GM18861 (cell line): ENCODE measurements around the gene SCN4A.
"Not testable (repeated sequence)": the region's sequence is repeated elsewhere in the genome, so short reads cannot be mapped to it uniquely, and the experiment has no call there.

Experiments used
- ATAC-seq: cut with Tn5 transposase; IDR thresholded peaks from one replicate; pipeline ENCODE4 v1.9.1; 2021; ENCODE audit not compliant: unreplicated experiment

Gene SCN4A

DNA sequence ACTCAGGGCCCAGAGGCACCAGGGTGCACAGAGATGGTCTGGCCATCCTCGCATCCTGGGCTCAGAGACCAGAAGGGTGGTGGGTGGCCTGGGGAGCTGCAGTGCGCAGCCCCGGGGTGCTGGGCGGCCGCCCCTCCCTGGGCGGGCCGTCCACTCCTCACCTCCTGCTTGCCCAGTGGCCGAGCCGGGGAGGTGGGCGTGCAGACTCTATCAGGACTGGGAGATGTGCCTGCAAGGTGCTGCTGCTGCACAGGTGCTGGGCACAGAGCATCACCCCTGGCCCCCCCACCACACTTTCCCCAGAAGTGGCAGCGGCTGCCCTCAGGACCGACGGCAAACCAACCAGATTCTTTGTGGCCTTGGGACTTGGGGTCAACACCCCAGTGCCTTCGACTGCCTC, at the start of gene SCN4A:
Gene SCN4A, minus strand, starts transcription at position 123 of the 400 bp plus-strand sequence. Its CDS starts 77 bp downstream, at position 46.
- no peak for ATAC-seq

DNA sequence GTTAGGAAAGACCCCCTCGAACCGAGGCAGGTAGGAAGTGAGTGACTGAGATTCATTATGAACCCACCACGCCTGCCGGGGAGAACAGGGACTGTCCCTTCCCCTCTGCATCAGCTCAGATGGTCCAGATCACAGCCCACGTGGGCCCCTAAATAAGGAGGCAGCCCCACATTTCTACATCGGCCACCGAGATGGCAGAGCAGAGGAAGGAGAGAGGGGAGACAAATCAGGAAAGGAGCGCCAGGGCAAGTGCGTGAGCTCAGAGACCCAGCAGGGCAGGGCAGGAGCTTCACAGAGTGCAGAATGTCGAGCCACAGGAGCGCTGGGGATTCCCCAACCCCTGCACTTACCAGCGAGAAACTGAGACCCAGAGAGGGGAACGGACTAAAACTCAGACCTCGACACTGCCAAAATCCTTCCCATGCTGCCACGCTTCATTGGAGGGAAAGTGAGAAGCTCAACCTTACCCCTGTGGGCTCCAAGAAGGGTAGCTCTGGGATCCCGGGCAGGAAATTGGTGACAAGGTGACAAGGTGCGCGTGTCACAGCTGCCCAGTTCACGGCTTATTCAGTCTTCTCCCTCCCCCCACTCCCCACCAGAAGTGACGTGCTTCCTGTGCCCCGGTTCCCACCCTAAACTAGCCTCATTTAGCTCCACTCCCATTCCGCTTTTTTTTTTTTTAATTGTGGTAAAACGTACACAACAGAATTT, 47.5 kb upstream of the SCN4A start, which contains the start of gene ICAM2:
Gene ICAM2, minus strand, starts transcription at position 578 of the 711 bp plus-strand sequence. CDS start 13,942 bp downstream, outside the sequence.
- ATAC-seq = peak; percentile 39

DNA sequence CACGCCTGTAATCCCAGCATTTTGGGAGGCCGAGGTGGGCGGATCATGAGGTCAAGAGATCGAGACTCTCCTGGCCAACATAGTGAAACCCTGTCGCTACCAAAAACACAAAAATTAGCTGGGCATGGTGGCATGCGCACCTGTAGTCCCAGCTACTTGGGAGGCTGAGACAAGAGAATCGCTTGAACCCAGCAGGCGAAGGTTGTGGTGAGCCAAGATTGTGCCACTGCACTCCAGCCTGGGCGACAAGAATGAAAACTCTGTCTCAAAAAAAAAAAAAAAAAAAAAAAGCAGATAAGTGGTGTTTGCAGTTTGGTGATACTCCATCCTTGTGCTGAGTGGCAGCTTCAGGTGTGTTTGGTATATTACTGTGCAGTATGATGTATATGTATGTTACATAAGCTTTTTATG, 46.8 kb upstream of the SCN4A start:
- ATAC-seq = peak; percentile 19

DNA sequence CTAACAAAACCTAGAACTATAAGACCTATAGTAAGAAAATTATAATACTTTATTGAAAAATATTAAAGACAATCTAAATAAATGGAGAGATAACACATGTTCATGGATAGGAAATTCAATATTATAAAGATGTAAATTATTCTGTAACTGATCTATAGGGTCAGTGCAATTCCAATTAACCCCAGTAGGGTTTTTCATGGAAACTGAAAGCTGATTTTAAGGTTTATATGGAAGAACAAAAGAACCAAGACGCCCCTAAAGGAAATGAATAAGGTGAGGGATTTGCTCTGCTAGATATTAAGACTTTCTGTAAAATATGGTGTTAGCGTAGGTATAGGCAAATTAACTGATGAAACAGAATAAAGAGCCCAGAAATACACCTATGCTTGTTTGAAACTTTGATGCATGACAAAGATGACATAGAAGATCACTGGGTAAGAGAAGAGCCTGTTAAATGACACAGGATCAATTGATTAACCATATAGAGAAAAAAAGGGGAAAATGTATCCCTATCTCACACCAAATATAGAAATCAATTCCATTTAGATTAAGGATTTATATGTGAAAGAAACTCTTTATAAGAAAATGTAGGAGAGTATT, 44.8 kb upstream of the SCN4A start:
- ATAC-seq = no peak

DNA sequence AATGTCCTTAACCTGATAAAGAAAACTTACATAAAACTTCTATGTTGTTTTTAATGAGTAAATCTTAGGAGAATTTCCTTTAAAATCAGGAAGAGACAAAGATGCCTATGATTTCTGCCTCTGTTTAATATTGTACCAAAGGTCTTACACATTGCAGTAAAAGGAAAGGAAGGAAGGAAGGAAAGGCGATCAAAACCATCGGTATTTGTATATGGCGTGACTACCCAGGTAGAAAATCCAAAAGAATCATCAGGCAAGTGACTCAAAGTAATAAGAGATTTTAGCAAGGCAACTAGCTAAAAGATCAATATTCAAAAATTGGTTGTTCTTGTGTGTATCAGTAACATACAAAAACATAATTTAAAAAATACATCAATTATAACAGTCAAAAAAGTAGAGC, 44.3 kb upstream of the SCN4A start:
- ATAC-seq = no peak

DNA sequence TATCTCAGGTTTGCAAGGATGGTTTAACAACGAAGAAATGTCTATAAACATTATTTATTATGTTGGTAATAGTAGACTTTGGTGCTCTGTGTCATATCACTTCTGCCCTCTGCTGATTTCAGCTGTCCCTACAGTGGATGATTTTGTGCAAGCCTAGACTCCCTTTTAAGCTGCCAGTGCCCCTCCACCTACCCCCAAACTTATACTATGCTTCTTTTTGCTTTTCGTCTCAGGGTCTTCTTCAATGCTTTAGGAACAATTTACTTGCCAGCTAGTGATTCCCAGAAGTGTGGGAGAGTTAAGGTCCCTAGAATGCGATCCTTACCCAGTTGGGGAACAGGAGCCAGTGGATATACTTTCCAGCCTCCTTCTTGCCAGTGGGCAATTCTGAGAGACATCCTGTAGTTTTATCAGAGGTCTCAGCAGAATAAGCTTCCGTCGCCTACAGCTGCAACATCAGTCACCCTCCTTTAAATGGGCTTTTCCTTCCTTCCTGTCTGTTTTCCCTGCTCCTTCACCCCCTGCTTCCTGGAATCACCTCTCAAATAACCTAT, 43.6 kb upstream of the SCN4A start:
- ATAC-seq = no peak

DNA sequence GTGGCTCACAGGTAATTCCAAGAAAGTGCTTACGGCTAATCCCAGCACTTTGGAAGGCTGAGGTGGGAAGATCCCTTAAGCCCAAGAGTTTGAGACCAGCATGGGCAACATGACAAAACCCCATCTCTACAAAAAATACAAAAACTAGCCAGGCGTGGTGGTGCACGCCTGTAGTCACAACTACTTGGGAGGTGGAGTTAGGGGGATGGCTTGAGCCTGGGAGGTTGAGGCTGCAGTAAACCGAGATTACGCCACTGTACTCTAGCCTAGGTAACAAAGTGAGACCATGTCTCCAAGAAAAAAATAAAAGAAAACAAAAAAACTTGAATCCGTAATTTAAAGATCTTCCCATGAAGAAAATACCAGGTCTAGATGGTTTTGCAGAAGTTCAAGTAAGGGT, 42.7 kb upstream of the SCN4A start:
- no peak for ATAC-seq

DNA sequence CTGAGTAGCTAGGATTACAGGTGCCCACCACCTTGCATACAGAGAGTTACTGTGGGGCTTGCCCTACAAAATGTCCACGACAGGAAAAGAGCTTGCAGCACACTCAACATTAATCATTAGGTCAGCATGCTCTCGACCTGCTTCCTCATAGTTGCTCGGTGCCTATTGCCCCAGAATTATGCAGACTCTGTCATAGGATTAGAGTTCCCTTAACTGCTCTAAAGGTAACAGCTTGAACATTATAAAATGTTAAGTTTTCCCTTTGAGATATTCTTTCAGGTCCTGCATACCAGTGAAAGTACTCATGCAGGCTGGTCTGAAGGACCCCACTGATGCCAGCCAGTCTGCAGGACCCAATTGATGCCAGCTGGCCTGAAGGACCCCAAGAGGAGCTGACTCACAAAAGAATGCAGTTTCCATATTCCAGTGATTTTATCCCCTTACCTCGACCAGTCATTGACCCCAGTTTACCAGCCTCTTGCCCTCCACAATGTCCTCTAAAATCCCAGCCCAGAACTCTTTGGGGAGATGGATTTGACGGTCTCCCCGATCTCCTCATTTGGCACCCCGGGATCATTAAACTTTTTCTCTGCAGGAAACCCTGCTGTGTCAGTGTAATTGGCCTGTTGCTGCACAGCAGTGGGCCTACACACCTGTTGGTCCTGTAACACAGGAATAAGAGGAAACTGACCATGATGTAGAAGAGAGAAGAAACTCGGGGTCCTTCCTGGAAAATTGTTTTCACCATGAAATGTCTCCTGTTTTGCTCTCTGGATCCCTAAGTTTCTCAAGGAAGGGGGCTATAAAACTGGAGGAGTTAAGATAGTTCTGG, 37.1 kb upstream of the SCN4A start:
- no peak for ATAC-seq

DNA sequence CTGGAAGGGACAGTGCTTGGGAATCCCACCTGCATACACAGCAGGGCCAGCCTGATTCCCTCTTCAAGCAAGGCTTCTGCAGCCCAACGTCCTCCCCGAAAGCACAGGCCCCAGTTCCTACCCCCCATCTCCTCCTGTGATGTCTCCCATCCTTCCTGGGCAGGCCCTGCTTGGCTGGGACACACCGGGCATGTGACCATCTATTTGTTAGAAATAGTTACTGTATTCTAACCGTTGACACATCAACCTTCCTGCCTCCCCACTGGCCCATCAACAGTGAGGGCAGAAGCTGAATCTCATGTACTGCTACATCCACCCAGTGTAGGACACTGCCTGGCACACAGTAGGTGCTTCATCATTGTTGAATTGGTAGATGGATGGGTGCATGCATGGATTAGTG, 36.1 kb upstream of the SCN4A start:
- ATAC-seq = no peak

DNA sequence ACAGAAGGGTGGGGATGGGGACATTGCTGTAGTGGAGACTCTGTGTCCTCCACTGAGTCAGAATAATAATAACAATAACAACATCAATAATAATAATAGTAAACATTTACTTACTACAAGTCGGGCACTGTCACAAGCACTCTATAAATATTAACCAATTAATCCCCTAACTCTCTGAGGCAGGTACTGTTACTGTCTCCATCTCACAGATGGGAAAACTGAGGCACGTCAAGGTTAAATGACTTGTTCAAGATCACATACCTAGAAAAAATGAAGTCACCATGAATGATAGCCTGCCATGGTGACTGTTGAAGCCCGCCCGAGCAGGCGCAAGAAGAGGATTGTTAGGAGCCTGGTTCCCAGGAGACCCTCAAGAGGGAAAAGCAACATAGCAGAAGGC, 35.6 kb upstream of the SCN4A start:
- ATAC-seq = no peak

DNA sequence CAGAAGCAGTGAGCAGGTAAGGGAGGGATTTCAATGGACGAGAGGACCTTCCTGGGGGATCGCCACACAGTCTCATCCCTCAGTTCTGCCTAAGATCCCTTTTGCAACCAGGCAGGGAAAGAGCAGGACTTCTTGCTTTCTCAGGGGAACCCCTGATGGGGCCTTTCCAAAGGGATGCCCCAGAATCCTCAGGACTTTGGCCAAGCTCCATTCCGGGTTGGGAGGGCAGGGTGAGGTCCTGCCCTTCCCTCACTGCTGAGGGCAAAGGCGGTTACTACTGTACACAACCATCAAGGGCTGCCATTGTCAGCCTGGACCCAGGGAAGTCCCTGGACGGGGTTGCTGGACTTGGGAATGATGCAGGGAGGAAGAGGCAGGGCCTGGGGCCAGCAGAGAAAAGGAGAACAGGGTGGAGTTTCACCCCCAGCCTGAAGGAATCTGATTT, 35.1 kb upstream of the SCN4A start:
- ATAC-seq = no peak

DNA sequence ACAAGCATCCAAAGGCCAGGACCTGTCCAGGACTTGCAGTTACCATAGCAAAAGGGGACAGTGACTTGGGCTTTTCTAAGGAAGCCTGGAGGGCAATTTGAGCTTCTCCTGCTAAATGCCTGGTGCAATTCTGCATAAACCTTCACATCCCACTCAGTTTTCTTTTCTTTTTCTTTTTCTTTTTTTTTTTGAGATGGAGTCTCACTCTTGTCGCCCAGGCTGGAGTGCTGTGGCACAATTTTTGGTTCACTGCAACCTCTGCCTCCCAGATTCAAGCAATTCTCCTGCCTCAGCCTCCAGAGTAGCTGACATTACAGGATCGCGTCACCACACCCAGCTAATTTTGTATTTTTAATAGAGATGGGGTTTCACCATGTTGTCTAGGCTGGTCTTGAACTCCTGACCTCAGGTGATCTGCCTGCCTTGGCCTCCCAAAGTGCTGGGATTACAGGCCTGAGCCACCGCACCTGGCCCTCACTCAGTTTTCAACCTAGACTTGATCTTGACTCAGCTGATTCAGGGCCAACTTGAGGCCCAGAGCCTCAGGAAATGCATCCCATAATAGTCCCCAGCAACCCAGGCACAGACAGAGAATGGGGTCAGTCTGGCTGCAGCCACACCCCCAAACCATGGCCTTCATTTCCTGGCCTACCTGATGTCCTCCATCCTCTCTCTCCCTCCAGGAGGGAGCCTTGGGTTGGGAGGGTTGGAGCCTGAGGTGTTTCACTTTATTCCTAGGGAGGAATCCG, 34.5 kb upstream of the SCN4A start:
- not testable (repeated sequence) for ATAC-seq

DNA sequence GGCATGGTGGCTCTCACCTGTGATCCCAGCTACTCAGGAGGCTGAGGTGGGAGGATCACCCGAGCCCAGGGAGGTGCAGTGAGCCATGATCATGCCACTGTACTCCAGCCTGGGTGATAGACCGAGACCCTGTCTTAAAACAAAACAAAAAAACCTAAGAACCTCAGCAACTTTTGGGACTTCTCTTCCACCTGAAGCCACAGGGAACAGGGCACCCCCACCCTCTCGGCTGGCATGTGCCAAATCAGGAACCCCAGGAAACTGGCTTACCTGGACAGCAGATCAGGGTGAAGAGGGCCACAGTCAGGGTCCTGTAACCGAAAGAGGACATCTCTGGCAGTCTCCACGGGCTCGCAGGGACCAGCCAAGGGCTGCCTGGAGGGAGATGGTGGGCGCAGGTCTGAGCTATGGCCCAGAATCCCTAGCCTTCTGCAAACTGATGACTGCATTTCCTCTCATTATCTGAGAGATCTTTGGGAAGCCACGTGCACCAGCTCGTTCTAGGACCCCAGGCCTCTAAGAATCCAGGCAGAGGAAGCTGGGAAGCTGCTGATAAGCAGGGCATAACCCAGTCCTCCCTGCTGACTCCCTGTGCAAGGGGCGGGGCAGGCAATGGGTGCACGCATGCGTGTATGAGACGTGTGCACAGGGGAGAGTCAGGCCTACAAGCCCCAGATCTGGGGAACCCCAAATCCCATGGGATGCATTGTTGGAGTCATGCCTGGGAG, 33.8 kb upstream of the SCN4A start:
- no peak for ATAC-seq

DNA sequence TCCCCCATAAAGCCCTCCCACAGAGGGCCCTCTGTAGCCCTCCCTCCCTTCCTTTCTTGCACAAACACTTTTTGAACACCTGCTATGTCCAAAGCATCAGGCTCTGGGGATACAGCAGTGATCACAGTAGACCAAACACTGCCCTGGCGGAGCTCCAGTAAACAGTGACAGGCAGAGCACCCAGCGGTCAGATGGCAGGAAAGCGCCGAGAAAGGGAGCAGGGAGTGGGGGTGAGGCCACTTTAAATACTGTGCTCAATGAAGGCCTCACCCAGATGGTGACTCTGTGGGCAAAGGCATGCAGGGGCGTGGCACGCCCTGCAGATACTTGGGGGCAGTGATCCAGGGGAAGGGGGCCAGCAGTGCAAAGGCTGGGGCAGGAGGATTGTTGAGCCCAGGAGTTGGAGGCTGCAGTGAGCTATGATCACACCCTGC, 33.0 kb upstream of the SCN4A start:
- ATAC-seq = no peak

DNA sequence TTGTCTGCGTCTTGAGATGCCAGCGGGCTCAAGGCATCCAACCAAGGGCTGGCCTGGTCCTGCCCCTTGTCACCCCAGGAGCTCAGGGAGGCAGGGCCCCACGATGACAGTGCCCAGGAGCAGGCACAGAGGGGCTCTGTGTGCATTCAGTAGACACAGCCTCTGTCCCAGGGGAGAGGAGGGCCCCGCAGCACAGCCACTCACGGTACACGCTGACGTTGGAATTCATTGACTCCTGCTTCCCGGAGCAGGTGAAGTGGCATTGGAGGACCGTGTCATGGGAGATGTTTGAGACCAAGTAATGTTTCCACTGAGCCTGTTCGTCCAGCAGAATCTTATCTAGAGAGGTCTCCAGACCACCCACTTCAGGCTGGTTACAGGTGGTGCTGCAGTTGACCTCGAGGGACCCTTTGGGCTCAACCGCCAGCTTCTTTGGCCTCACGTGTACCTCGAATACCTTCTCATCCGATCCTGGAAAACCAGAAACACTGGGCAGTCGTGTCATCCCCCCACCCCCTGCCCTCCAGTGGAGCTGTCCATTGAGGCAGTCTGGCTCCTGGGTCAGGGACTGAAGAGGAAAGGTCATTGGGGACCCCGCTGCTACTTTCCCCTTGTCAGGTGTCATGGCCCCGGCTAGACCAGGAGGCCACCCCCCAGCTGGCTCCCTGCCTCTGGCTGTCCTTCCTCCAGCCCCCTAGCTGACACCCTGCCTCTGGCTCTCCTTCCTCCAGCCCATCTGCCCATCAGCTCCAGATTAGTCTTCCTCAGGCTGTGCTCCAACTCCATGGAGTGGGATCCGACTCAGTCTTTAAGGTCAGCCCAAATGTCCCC, 32.4 kb upstream of the SCN4A start:
- ATAC-seq = no peak

DNA sequence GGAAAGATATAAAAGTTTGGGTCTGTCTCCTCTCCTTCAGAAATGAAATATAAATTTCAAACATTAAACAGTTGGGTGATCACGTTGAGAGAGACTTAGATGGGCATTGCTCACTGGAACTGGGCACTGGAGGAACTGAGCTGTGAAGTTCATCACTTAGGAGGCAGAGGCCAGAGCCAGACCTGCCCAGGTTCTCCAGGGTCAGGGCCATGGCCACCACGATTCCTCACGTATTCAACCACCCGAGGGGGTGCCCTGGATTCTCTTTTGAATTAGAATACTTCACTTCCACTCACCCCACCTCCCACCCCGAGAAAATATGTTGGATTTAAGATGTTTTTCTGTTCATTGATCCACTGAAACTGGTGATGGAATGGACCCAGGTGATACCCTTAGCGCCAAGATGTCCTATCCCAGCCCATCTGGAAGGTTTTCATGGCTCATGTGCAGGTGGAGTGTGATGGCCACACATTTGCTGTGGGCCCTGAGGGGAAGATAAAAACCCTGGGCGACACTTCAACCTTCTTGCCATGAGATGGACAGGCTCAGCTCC, 31.6 kb upstream of the SCN4A start:
- no peak for ATAC-seq

DNA sequence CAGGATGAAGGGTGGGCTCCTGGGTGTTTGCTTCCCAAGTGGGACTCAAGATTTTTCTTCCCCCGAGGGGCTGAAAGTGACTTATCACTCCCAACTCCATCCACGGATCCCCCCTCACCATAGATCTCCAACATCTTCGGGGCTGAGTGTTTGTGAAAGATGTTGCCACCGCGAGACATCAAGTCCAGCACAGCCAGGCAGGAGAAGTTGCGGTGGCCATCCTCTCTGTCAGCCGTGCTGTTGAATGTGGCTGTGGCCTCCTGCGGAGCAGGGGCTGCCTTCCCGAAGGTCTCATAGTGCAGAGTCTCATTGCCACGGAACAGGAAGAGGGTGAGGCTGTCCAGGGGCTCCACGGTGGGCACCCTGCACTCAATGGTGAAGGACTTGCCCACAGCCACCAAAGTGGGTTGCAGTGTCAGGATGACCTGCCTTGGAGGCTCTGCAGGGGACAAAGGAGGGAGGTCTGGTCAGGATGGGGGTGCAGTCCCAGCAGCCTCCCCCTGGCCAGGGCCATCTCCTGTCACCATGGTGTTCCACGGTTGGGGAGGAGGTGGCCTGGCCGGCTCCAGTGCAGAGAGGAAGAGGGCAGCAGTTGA, 30.9 kb upstream of the SCN4A start:
- no peak for ATAC-seq
